ENCODE data around the gene PLCL2.

The PLCL2 gene

GRCh38 chr3:16844791-16845190 lies 40.0 kb upstream of the PLCL2 start:
- no peaks in the 10 kb centered on the region for H3K9me3 ChIP-seq (ENCODE audit: control insufficient read depth, low read depth, low read length)

GRCh38 chr3:16846373-16847080 lies 38.2 kb upstream of the PLCL2 start:
- Histone ChIP-seq H3K4me3 (ENCODE audit: low read length) (no peak overlapping the region), H3K27ac (ENCODE audit: low read length) (no peak overlapping the region), H3K9ac (ENCODE audit: low read length) (no peak overlapping the region), H3K36me3 (ENCODE audit: control insufficient read depth, low read depth, low read length) (no peaks in the 10 kb centered on the region), H3K9me3 (ENCODE audit: control insufficient read depth, low read depth, low read length) (no peaks in the 10 kb centered on the region), H3K4me1 (ENCODE audit: control insufficient read depth, low read depth, low read length) (peaks cover 13% of the 10 kb centered on the region), H3K27me3 (ENCODE audit: control insufficient read depth, insufficient read depth, low read length) (no peaks in the 10 kb centered on the region)

More at GRCh38 chr3:16844791-16845190, 40.0 kb upstream of the PLCL2 start:
- H3K9ac ChIP-seq (ENCODE audit: low read length), result no peak overlapping the region
- no peak overlapping the region for H3K27ac ChIP-seq (ENCODE audit: low read length)
- H3K36me3 ChIP-seq (ENCODE audit: control insufficient read depth, low read depth, low read length), result no peaks in the 10 kb centered on the region
- peaks cover 13% of the 10 kb centered on the region for H3K4me1 ChIP-seq (ENCODE audit: control insufficient read depth, low read depth, low read length)
- no peak overlapping the region for H3K4me3 ChIP-seq (ENCODE audit: low read length)
- H3K27me3 ChIP-seq (ENCODE audit: control insufficient read depth, insufficient read depth, low read length), result no peaks in the 10 kb centered on the region

- peaks cover 7% of the 10 kb centered on the region for H3K4me1 ChIP-seq (ENCODE audit: control insufficient read depth, low read depth, low read length)
- no peaks in the 10 kb centered on the region for H3K36me3 ChIP-seq (ENCODE audit: control insufficient read depth, low read depth, low read length)
- H3K27me3 ChIP-seq (ENCODE audit: control insufficient read depth, insufficient read depth, low read length), result no peaks in the 10 kb centered on the region
- no peak overlapping the region for H3K9ac ChIP-seq (ENCODE audit: low read length)
- no peaks in the 10 kb centered on the region for H3K9me3 ChIP-seq (ENCODE audit: control insufficient read depth, low read depth, low read length)
- H3K4me3 ChIP-seq (ENCODE audit: low read length), result no peak overlapping the region
- no peak overlapping the region for H3K27ac ChIP-seq (ENCODE audit: low read length)
Observed at GRCh38 chr3:16848007-16848406, 36.7 kb upstream of the PLCL2 start.

GRCh38 chr3:16849229-16849628 lies 35.5 kb upstream of the PLCL2 start:
- H3K9ac ChIP-seq (ENCODE audit: low read length), result no peak overlapping the region
- H3K4me1 ChIP-seq (ENCODE audit: control insufficient read depth, low read depth, low read length), result peaks cover 7% of the 10 kb centered on the region
- no peaks in the 10 kb centered on the region for H3K27me3 ChIP-seq (ENCODE audit: control insufficient read depth, insufficient read depth, low read length)
- H3K9me3 ChIP-seq (ENCODE audit: control insufficient read depth, low read depth, low read length), result no peaks in the 10 kb centered on the region
- H3K27ac ChIP-seq (ENCODE audit: low read length), result no peak overlapping the region
- peak overlapping the region; percentile 39 for H3K4me3 ChIP-seq (ENCODE audit: low read length)
- no peaks in the 10 kb centered on the region for H3K36me3 ChIP-seq (ENCODE audit: control insufficient read depth, low read depth, low read length)

- no peak overlapping the region for H3K27ac ChIP-seq (ENCODE audit: low read length)
Observed at GRCh38 chr3:16849795-16850194, 35.0 kb upstream of the PLCL2 start.

GRCh38 chr3:16855497-16855896 lies 29.3 kb upstream of the PLCL2 start:
- Histone ChIP-seq H3K9ac (ENCODE audit: low read length) (no peak overlapping the region), H3K4me1 (ENCODE audit: control insufficient read depth, low read depth, low read length) (no peaks in the 10 kb centered on the region), H3K36me3 (ENCODE audit: control insufficient read depth, low read depth, low read length) (no peaks in the 10 kb centered on the region), H3K4me3 (ENCODE audit: low read length) (no peak overlapping the region), H3K9me3 (ENCODE audit: control insufficient read depth, low read depth, low read length) (no peaks in the 10 kb centered on the region), H3K27ac (ENCODE audit: low read length) (no peak overlapping the region), H3K27me3 (ENCODE audit: control insufficient read depth, insufficient read depth, low read length) (no peaks in the 10 kb centered on the region)

More at GRCh38 chr3:16849795-16850194, 35.0 kb upstream of the PLCL2 start:
- H3K9ac ChIP-seq (ENCODE audit: low read length), result no peak overlapping the region
- no peak overlapping the region for H3K4me3 ChIP-seq (ENCODE audit: low read length)
- no peaks in the 10 kb centered on the region for H3K36me3 ChIP-seq (ENCODE audit: control insufficient read depth, low read depth, low read length)
- H3K27me3 ChIP-seq (ENCODE audit: control insufficient read depth, insufficient read depth, low read length), result no peaks in the 10 kb centered on the region
- H3K4me1 ChIP-seq (ENCODE audit: control insufficient read depth, low read depth, low read length), result peaks cover 7% of the 10 kb centered on the region
- no peaks in the 10 kb centered on the region for H3K9me3 ChIP-seq (ENCODE audit: control insufficient read depth, low read depth, low read length)

- no peak overlapping the region for H3K4me3 ChIP-seq (ENCODE audit: low read length)
- H3K27ac ChIP-seq (ENCODE audit: low read length), result no peak overlapping the region
- H3K9ac ChIP-seq (ENCODE audit: low read length), result no peak overlapping the region
- no peaks in the 10 kb centered on the region for H3K9me3 ChIP-seq (ENCODE audit: control insufficient read depth, low read depth, low read length)
- H3K27me3 ChIP-seq (ENCODE audit: control insufficient read depth, insufficient read depth, low read length), result no peaks in the 10 kb centered on the region
- H3K4me1 ChIP-seq (ENCODE audit: control insufficient read depth, low read depth, low read length), result no peaks in the 10 kb centered on the region
- no peaks in the 10 kb centered on the region for H3K36me3 ChIP-seq (ENCODE audit: control insufficient read depth, low read depth, low read length)
Observed at GRCh38 chr3:16860234-16860633, 24.5 kb upstream of the PLCL2 start.

GRCh38 chr3:16861432-16861831 lies 23.3 kb upstream of the PLCL2 start:
- no peaks in the 10 kb centered on the region for H3K9me3 ChIP-seq (ENCODE audit: control insufficient read depth, low read depth, low read length)
- no peaks in the 10 kb centered on the region for H3K36me3 ChIP-seq (ENCODE audit: control insufficient read depth, low read depth, low read length)
- H3K27ac ChIP-seq (ENCODE audit: low read length), result no peak overlapping the region
- H3K4me1 ChIP-seq (ENCODE audit: control insufficient read depth, low read depth, low read length), result no peaks in the 10 kb centered on the region
- H3K4me3 ChIP-seq (ENCODE audit: low read length), result no peak overlapping the region
- no peak overlapping the region for H3K9ac ChIP-seq (ENCODE audit: low read length)
- H3K27me3 ChIP-seq (ENCODE audit: control insufficient read depth, insufficient read depth, low read length), result no peaks in the 10 kb centered on the region

GRCh38 chr3:16864610-16865313 lies 20.0 kb upstream of the PLCL2 start:
- no peak overlapping the region for H3K9ac ChIP-seq (ENCODE audit: low read length)
- H3K4me1 ChIP-seq (ENCODE audit: control insufficient read depth, low read depth, low read length), result no peaks in the 10 kb centered on the region
- H3K4me3 ChIP-seq (ENCODE audit: low read length), result no peak overlapping the region
- H3K27ac ChIP-seq (ENCODE audit: low read length), result no peak overlapping the region
- no peaks in the 10 kb centered on the region for H3K36me3 ChIP-seq (ENCODE audit: control insufficient read depth, low read depth, low read length)
- H3K9me3 ChIP-seq (ENCODE audit: control insufficient read depth, low read depth, low read length), result no peaks in the 10 kb centered on the region
- H3K27me3 ChIP-seq (ENCODE audit: control insufficient read depth, insufficient read depth, low read length), result no peaks in the 10 kb centered on the region

GRCh38 chr3:16865335-16865734 lies 19.4 kb upstream of the PLCL2 start:
- Histone ChIP-seq H3K9me3 (ENCODE audit: control insufficient read depth, low read depth, low read length) (no peaks in the 10 kb centered on the region), H3K4me3 (ENCODE audit: low read length) (no peak overlapping the region), H3K36me3 (ENCODE audit: control insufficient read depth, low read depth, low read length) (no peaks in the 10 kb centered on the region), H3K27ac (ENCODE audit: low read length) (no peak overlapping the region), H3K9ac (ENCODE audit: low read length) (no peak overlapping the region), H3K27me3 (ENCODE audit: control insufficient read depth, insufficient read depth, low read length) (no peaks in the 10 kb centered on the region), H3K4me1 (ENCODE audit: control insufficient read depth, low read depth, low read length) (no peaks in the 10 kb centered on the region)

GRCh38 chr3:16866571-16866970 lies 18.2 kb upstream of the PLCL2 start:
- no peaks in the 10 kb centered on the region for H3K9me3 ChIP-seq (ENCODE audit: control insufficient read depth, low read depth, low read length)
- no peaks in the 10 kb centered on the region for H3K27me3 ChIP-seq (ENCODE audit: control insufficient read depth, insufficient read depth, low read length)
- no peak overlapping the region for H3K9ac ChIP-seq (ENCODE audit: low read length)
- no peak overlapping the region for H3K27ac ChIP-seq (ENCODE audit: low read length)
- no peak overlapping the region for H3K4me3 ChIP-seq (ENCODE audit: low read length)
- H3K4me1 ChIP-seq (ENCODE audit: control insufficient read depth, low read depth, low read length), result no peaks in the 10 kb centered on the region
- no peaks in the 10 kb centered on the region for H3K36me3 ChIP-seq (ENCODE audit: control insufficient read depth, low read depth, low read length)

- no peaks in the 10 kb centered on the region for H3K36me3 ChIP-seq (ENCODE audit: control insufficient read depth, low read depth, low read length)
- H3K27ac ChIP-seq (ENCODE audit: low read length), result no peak overlapping the region
- no peak overlapping the region for H3K4me3 ChIP-seq (ENCODE audit: low read length)
- H3K9ac ChIP-seq (ENCODE audit: low read length), result no peak overlapping the region
- no peaks in the 10 kb centered on the region for H3K27me3 ChIP-seq (ENCODE audit: control insufficient read depth, insufficient read depth, low read length)
- no peaks in the 10 kb centered on the region for H3K4me1 ChIP-seq (ENCODE audit: control insufficient read depth, low read depth, low read length)
- no peaks in the 10 kb centered on the region for H3K9me3 ChIP-seq (ENCODE audit: control insufficient read depth, low read depth, low read length)
Observed at GRCh38 chr3:16868513-16868912, 16.2 kb upstream of the PLCL2 start.

Measured in iPS-18a (cell line).